Germinal center (tissue), 1 donor: ENCODE data around the gene BARHL2.
A peak's percentile ranks its signal among the peaks of the same experiment; 100 is the strongest.

ENCODE experiments used
- DNase-seq: peaks from one replicate; pipeline ENCODE4 v3.0.0; 2012; ENCODE audit warnings: mixed read lengths, low spot score

The BARHL2 gene

GRCh38 chr1:90710579-90711536 lies 6.2 kb downstream of the BARHL2 start:
- no peak for DNase-seq

DNA sequence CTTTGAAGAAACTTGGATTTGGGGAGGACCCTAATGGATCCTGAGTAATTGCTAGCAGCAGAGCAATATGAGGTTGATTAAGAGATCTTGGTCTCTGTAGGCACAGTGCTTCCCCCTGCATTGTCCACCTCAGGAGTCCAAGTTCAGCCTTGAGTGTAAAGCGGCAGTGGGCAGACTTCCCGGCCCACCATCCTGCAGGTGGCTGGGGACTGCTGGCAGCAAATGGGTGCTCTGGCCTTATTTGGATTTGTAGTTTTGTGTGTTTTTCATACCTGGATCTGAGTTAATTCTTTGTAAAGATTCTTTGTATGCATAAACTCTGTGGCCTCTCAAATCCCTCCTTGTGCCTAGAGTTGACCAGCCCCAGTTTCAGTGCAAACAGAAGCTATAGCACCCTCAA lies 7.6 kb downstream of the BARHL2 start:
- DNase-seq: no peak

- no peak for DNase-seq
Measured at GRCh38 chr1:90708826-90709225, 8.3 kb downstream of the BARHL2 start.

GRCh38 chr1:90708236-90708786 lies 8.8 kb downstream of the BARHL2 start:
- no peak for DNase-seq

- DNase-seq: no peak
Measured at GRCh38 chr1:90707363-90707710, 9.8 kb downstream of the BARHL2 start.

DNA sequence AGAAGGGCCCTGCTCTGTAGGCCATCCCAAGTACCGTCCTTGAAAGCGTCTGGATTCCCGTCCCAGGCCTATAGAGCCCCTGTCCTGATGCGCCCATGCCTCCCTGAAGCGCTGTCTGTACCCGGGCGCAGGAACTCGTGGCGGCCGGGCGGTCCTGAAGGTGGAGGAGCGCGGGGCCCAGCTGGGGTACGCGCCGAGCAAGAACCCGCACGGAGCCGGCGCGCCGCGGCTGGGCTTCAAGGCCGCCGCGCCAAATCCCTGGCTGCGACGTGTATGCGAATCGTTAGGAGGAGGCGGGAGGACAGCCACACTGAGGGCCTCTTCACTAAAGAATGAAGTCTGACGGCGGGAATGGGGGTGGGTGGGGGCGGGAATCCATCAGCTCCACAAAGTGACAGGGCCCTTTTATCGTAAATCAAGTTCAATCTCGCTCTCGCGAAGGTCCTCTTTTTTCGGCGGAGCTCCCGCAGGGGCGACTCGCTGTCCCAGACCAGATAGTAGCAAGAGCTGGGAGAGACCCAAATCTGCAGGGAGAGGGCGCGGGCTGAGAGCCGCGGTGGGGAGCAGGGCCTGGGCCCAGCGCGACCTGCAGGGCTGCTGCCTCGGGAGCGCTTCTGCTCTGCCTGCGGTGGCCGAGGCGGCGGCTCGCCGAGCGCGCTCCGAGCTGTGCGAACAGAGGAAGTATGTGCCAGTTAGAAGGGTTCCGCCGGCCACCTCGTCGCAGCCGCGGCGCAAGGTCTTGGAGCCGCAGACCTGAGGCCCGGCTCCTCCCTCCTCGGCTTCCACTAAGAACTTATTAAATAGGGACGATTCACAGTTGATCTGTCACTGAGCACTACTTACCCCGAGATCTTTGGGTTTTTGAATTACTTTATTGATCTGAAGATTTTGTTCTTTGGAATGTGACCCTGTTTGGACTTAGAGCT lies 10.4 kb downstream of the BARHL2 start:
- peak; percentile 30 for DNase-seq

- no peak for DNase-seq
Measured at GRCh38 chr1:90705956-90706355, 11.1 kb downstream of the BARHL2 start.

- no peak for DNase-seq
Measured at GRCh38 chr1:90704817-90705216, 12.3 kb downstream of the BARHL2 start.

DNA sequence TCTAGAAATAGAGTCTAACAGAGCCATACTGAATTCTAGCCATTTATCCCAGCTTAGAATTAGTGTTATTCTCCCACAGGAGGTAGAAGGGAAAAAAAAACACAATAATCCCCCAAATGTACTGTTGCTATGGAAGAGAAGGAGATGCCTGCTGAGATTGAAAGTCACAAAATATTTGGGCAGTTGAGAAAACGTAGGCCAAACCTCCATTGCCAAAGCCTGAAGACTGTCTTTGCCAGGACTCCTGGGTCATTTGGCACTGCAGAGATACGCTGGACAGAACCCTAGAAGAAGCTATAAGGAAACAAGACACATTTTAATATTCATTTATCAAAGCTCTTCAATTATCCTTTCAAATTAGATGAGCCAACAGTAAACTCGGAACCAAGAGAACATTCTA lies 22.3 kb downstream of the BARHL2 start:
- DNase-seq: no peak

DNA sequence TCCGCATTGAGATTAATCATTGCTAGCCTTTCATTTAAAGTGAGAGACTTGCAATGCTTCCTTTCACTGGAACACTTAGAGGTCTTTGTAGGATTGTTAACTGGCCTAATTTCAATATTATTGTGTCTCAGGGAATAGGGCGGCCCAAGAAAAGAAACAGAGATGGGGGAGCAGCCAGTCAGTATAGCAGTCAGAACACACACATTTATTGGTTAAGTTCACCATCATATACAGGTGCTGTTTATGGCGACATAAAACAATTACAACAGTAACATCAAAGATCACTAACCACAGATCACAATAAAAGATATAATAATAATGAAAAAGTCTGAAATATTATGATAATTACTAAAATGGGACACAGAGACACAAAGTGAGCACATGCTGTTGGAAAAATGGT lies 29.4 kb downstream of the BARHL2 start:
- DNase-seq: no peak

DNA sequence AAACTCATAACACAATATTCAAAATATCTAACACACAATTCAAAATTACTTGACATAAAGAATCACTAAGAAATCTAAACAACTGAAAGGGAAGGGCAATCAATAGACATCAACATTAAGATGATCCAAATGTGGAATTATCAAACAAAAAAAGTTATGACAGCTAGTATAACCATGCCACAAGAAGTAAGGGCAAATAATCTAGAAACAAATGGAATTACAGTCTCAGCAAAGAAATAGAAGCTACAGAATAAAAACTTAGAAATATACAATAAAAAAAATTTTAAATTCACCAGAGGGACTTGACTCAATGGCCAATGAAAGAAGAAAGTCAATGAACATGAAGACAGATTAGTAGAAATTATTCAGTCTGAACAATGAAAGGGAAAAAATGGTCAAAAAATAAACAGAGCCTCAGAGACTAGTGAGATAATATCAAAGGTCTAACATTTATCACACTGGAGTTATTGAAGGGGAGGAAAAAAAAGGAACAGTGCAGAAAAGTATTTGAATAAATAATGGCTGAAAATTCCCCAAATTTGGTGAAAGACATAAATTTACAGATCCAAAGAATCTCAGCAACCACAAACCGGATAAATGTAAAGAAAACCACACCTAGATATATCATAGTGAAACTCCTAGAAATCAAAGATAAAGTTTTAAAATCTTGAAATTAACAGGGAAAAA lies 41.8 kb downstream of the BARHL2 start:
- no peak for DNase-seq

DNA sequence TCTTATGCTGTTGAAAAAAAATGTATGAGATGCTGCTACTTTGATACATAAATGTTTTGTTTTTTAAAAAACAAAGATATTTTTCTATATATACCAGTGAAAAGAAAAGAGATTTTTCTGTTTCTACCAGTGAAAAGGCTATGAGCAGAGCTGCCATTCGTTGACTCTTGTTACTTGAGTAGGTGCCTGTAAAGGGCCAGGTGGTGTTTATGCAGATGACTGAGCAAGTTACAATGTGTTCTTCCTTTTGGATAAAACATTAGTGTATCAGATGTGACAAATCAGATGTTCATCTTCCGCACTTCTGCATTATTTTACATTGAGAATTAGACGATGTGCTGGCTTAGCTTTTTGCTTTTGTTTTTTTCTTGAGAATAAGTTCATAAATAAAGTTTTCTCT lies 45.4 kb downstream of the BARHL2 start:
- DNase-seq: no peak

DNA sequence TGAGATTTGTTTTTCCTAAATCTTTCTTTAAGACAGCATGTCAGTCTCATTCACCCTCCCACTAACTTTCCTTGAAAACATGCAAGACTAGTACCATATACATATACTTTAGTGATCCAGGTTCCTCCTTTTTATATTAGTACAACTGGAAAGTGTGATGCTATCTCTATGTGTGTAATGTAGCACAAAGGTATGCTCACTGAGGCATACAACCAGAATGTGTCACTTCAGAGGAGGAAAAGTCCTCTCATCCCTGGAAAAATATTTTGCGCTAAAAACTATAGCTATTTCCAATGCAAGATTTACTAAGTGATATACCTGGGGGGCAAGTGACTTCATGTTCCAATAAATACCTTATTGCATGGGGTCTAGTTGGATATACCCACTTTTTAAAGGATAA lies 45.9 kb downstream of the BARHL2 start:
- DNase-seq: no peak
